Measurements from ENCODE around the gene EVI2B. TPM values are rescaled to one million over a fixed set of nuclear protein-coding genes. Genes with fewer than 3 reads are reported as not detected.
"Not testable (repeated sequence)": the region's sequence is repeated elsewhere in the genome, so short reads cannot be mapped to it uniquely, and the experiment has no call there.

The EVI2B gene
- total and polyA plus RNA-seq, 4 donors: 2.8 to 5.8 (median 3.7) TPM

GRCh38 chr17:31318298-31318801, 4.5 kb upstream of the EVI2B start:
- Histone ChIP-seq H3K27me3 (ENCODE audit: control insufficient read depth in 4 of 4, insufficient read depth in 4 of 4, low read length in 3 of 4) (no peaks in the 10 kb centered on the region), H3K36me3 (ENCODE audit: control insufficient read depth in 4 of 4, insufficient read depth in 3 of 4, low read depth in 1 of 4, low read length in 3 of 4) (no peaks in the 10 kb centered on the region), H3K9me3 (ENCODE audit: control insufficient read depth in 4 of 4, low read length in 3 of 4) (no peaks in the 10 kb centered on the region), H3K27ac (ENCODE audit: low read depth in 1 of 2, low read length in 2 of 2) (peak overlapping the region; percentile 49 to 57), H3K9ac (ENCODE audit: low read depth in 1 of 2, low read length in 2 of 2) (peak overlapping the region; percentile 21 to 27), H3K4me3 (ENCODE audit: low read depth in 1 of 3, low read length in 3 of 3) (no peak overlapping the region), H3K4me1 (ENCODE audit: control insufficient read depth in 4 of 4, insufficient read depth in 4 of 4, low read length in 3 of 4) (no peaks in the 10 kb centered on the region)
- TF ChIP-seq, protein P1, sequence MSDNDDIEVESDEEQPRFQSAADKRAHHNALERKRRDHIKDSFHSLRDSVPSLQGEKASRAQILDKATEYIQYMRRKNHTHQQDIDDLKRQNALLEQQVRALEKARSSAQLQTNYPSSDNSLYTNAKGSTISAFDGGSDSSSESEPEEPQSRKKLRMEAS (IDR thresholded peaks at IDR 0.05): no peak
- TF ChIP-seq, protein P2, sequence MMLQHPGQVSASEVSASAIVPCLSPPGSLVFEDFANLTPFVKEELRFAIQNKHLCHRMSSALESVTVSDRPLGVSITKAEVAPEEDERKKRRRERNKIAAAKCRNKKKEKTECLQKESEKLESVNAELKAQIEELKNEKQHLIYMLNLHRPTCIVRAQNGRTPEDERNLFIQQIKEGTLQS (IDR thresholded peaks at IDR 0.05): no peak
- no peak for TF ChIP-seq RAD21 (IDR thresholded peaks at IDR 0.05)
- TF ChIP-seq JUND (IDR thresholded peaks at IDR 0.05): no peak
- no peak for TF ChIP-seq GABPA (IDR thresholded peaks at IDR 0.05 in 1 of 2, conservative IDR thresholded peaks at IDR 0.05 in 1 of 2)
- no peak for TF ChIP-seq EGR1 (IDR thresholded peaks at IDR 0.05; ENCODE audit: low read depth in 2 of 2)
- no peak for DNase-seq (ENCODE audit: low spot score)
- WGBS: 76% methylated on average over 8 of the region's 8 CpGs

DNA sequence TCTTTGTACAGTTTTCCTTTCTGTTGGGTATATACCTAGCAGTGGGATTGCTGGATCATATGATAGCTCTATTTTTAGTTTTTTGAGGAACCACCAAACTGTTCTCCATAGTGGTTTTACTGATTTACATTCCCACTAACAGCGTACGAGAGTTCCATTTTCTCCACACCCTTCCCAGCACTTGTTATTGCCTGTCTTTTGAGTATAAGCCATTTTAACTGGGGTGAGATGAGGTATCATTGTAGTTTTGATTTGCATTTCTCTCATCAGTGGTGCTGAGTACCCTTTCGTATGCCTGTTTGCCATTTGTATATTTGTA, 887 bp upstream of the EVI2B start:
- Histone ChIP-seq H3K27ac (ENCODE audit: low read depth in 1 of 2, low read length in 2 of 2) (peak overlapping the region; percentile 8 to 62), H3K4me3 (ENCODE audit: low read depth in 1 of 3, low read length in 3 of 3) (no peak overlapping the region), H3K9me3 (ENCODE audit: control insufficient read depth in 4 of 4, low read length in 3 of 4) (no peaks in the 10 kb centered on the region), H3K4me1 (ENCODE audit: control insufficient read depth in 4 of 4, insufficient read depth in 4 of 4, low read length in 3 of 4) (no peaks in the 10 kb centered on the region), H3K27me3 (ENCODE audit: control insufficient read depth in 4 of 4, insufficient read depth in 4 of 4, low read length in 3 of 4) (no peaks in the 10 kb centered on the region), H3K36me3 (ENCODE audit: control insufficient read depth in 4 of 4, insufficient read depth in 3 of 4, low read depth in 1 of 4, low read length in 3 of 4) (no peaks in the 10 kb centered on the region), H3K9ac (ENCODE audit: low read depth in 1 of 2, low read length in 2 of 2) (no peak overlapping the region)
- TF ChIP-seq EGR1 (IDR thresholded peaks at IDR 0.05; ENCODE audit: low read depth in 2 of 2) (no peak), YY1 (IDR thresholded peaks at IDR 0.05) (no peak)
- TF ChIP-seq, protein P1 (IDR thresholded peaks at IDR 0.05): no peak
- TF ChIP-seq, protein P3, sequence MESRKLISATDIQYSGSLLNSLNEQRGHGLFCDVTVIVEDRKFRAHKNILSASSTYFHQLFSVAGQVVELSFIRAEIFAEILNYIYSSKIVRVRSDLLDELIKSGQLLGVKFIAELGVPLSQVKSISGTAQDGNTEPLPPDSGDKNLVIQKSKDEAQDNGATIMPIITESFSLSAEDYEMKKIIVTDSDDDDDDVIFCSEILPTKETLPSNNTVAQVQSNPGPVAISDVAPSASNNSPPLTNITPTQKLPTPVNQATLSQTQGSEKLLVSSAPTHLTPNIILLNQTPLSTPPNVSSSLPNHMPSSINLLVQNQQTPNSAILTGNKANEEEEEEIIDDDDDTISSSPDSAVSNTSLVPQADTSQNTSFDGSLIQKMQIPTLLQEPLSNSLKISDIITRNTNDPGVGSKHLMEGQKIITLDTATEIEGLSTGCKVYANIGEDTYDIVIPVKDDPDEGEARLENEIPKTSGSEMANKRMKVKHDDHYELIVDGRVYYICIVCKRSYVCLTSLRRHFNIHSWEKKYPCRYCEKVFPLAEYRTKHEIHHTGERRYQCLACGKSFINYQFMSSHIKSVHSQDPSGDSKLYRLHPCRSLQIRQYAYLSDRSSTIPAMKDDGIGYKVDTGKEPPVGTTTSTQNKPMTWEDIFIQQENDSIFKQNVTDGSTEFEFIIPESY (IDR thresholded peaks at IDR 0.05): no peak
- DNase-seq (ENCODE audit: low spot score): no peak
- WGBS: 86% methylated on average over 3 of the region's 3 CpGs

DNA sequence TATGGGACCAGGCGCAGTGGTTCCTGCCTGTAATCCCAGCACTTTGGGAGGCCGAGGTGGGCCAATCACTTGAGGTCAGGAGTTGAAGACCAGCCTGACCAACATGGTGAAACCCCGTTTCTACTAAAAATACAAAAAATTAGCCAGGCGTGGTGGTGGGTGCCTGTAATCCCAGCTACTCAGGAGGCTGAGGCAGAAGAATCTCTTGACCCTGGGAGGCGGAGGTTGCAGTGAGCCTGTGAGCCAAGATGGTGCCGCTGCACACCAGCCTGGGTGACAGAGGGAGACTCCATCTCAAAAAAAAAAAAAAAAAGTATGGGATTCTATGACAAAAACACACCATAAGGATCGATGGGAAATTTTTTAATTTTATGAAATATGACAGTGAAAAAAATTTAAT, 1.6 kb downstream of the EVI2B start:
- H3K27ac ChIP-seq (ENCODE audit: low read depth in 1 of 2, low read length in 2 of 2): peak overlapping the region in 1 of 2 donors; percentile 37
- H3K9me3 ChIP-seq (ENCODE audit: control insufficient read depth in 4 of 4, low read length in 3 of 4); H3K27me3 ChIP-seq (ENCODE audit: control insufficient read depth in 4 of 4, insufficient read depth in 4 of 4, low read length in 3 of 4); DNase-seq (ENCODE audit: low spot score); H3K9ac ChIP-seq (ENCODE audit: low read depth in 1 of 2, low read length in 2 of 2); H3K36me3 ChIP-seq (ENCODE audit: control insufficient read depth in 4 of 4, insufficient read depth in 3 of 4, low read depth in 1 of 4, low read length in 3 of 4); H3K4me3 ChIP-seq (ENCODE audit: low read depth in 1 of 3, low read length in 3 of 3); H3K4me1 ChIP-seq (ENCODE audit: control insufficient read depth in 4 of 4, insufficient read depth in 4 of 4, low read length in 3 of 4): not testable (repeated sequence)
- 69% methylated on average over 7 of the region's 7 CpGs for WGBS

DNA sequence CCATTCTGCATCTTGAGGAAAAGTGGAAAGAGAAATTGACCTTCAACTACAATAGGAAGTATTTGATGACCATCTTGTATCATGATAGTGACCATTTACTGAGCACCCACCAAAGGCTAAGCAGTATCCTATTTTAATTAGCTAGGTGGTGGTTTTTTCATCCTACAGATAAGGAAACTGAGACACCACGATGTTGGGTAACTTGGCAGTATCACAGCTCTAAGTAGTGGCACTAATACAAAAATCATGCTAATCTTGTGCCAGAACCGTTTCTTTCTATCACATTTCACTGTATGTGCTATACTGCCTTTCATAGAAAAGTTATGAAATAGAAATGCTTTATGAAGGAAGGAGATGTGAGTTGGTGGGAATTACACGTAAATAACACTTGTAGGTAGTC, 2.3 kb downstream of the EVI2B start:
- H3K36me3 ChIP-seq (ENCODE audit: control insufficient read depth in 4 of 4, insufficient read depth in 3 of 4, low read depth in 1 of 4, low read length in 3 of 4): no peaks in the 10 kb centered on the region
- H3K27me3 ChIP-seq (ENCODE audit: control insufficient read depth in 4 of 4, insufficient read depth in 4 of 4, low read length in 3 of 4): no peaks in the 10 kb centered on the region
- peak overlapping the region; percentile 3 to 56 for H3K9ac ChIP-seq (ENCODE audit: low read depth in 1 of 2, low read length in 2 of 2)
- no peak for DNase-seq (ENCODE audit: low spot score)
- no peaks in the 10 kb centered on the region for H3K4me1 ChIP-seq (ENCODE audit: control insufficient read depth in 4 of 4, insufficient read depth in 4 of 4, low read length in 3 of 4)
- WGBS: 78% methylated on average over 3 of the region's 3 CpGs
- H3K4me3 ChIP-seq (ENCODE audit: low read depth in 1 of 3, low read length in 3 of 3): peak overlapping the region in 1 of 3 donors; percentile 20
- H3K9me3 ChIP-seq (ENCODE audit: control insufficient read depth in 4 of 4, low read length in 3 of 4): no peaks in the 10 kb centered on the region
- peak overlapping the region in 1 of 2 donors; percentile 37 for H3K27ac ChIP-seq (ENCODE audit: low read depth in 1 of 2, low read length in 2 of 2)
- no peak for TF ChIP-seq RAD21 (IDR thresholded peaks at IDR 0.05)
- no peak for TF ChIP-seq HNF4G (IDR thresholded peaks at IDR 0.05)
- no peak for TF ChIP-seq RXRA (IDR thresholded peaks at IDR 0.05)
- TF ChIP-seq, protein P4, sequence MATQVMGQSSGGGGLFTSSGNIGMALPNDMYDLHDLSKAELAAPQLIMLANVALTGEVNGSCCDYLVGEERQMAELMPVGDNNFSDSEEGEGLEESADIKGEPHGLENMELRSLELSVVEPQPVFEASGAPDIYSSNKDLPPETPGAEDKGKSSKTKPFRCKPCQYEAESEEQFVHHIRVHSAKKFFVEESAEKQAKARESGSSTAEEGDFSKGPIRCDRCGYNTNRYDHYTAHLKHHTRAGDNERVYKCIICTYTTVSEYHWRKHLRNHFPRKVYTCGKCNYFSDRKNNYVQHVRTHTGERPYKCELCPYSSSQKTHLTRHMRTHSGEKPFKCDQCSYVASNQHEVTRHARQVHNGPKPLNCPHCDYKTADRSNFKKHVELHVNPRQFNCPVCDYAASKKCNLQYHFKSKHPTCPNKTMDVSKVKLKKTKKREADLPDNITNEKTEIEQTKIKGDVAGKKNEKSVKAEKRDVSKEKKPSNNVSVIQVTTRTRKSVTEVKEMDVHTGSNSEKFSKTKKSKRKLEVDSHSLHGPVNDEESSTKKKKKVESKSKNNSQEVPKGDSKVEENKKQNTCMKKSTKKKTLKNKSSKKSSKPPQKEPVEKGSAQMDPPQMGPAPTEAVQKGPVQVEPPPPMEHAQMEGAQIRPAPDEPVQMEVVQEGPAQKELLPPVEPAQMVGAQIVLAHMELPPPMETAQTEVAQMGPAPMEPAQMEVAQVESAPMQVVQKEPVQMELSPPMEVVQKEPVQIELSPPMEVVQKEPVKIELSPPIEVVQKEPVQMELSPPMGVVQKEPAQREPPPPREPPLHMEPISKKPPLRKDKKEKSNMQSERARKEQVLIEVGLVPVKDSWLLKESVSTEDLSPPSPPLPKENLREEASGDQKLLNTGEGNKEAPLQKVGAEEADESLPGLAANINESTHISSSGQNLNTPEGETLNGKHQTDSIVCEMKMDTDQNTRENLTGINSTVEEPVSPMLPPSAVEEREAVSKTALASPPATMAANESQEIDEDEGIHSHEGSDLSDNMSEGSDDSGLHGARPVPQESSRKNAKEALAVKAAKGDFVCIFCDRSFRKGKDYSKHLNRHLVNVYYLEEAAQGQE (IDR thresholded peaks at IDR 0.05): no peak
- TF ChIP-seq, protein P5, sequence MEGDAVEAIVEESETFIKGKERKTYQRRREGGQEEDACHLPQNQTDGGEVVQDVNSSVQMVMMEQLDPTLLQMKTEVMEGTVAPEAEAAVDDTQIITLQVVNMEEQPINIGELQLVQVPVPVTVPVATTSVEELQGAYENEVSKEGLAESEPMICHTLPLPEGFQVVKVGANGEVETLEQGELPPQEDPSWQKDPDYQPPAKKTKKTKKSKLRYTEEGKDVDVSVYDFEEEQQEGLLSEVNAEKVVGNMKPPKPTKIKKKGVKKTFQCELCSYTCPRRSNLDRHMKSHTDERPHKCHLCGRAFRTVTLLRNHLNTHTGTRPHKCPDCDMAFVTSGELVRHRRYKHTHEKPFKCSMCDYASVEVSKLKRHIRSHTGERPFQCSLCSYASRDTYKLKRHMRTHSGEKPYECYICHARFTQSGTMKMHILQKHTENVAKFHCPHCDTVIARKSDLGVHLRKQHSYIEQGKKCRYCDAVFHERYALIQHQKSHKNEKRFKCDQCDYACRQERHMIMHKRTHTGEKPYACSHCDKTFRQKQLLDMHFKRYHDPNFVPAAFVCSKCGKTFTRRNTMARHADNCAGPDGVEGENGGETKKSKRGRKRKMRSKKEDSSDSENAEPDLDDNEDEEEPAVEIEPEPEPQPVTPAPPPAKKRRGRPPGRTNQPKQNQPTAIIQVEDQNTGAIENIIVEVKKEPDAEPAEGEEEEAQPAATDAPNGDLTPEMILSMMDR (IDR thresholded peaks at IDR 0.05; ENCODE audit: low read depth, low read length, missing input control): no peak
- TF ChIP-seq, protein P2 (IDR thresholded peaks at IDR 0.05): no peak
- TF ChIP-seq EGR1 (IDR thresholded peaks at IDR 0.05; ENCODE audit: low read depth in 2 of 2): no peak
- TF ChIP-seq FOXA2 (IDR thresholded peaks at IDR 0.05): no peak

Measured in liver (tissue), 9 donors.